GM23338 (cell line): ENCODE data around the gene CD2BP2. TPM values are rescaled to one million over a fixed set of nuclear protein-coding genes. Genes with fewer than 3 reads are reported as not detected.

Source experiments
- ATAC-seq: fragments of 200-7000 bp; cut with Tn5 transposase; 3 replicates; pipeline ENCODE4 v1.9.1; 2020
- DNase-seq: peaks from one replicate; pipeline ENCODE4 v3.0.0-alpha.2; 2015; ENCODE audit warnings: low spot score
- H2AFZ ChIP-seq: fragments of 200-600 bp; sonication (generic); 2 replicates; pipeline ENCODE4 v1.8.0; 2016; ENCODE audit warnings: antibody characterized with exemption, mild to moderate bottlenecking, moderate library complexity
- H3F3A ChIP-seq: fragments of 200-600 bp; sonication (generic); replicated peaks from 2 replicates; pipeline ENCODE4 v1.8.0; 2017; ENCODE audit warnings: antibody characterized with exemption, mixed run types, low read depth
- H3K27ac ChIP-seq: fragments of 200-600 bp; sonication (generic); 2 replicates; pipeline ENCODE4 v1.6.1; 2016; ENCODE audit warnings: low read depth
- H3K27me3 ChIP-seq: fragments of 200-600 bp; sonication (generic); 2 replicates; pipeline ENCODE4 v1.8.0; 2016; ENCODE audit warnings: mild to moderate bottlenecking, mixed run types, moderate library complexity; ENCODE audit not compliant: insufficient read depth
- H3K36me3 ChIP-seq: fragments of 200-600 bp; sonication (generic); 2 replicates; pipeline ENCODE4 v1.8.0; 2016; ENCODE audit warnings: mild to moderate bottlenecking; ENCODE audit not compliant: insufficient read depth
- H3K4me1 ChIP-seq: fragments of 200-600 bp; sonication (generic); 2 replicates; pipeline ENCODE4 v1.8.0; 2016; ENCODE audit warnings: mild to moderate bottlenecking, moderate library complexity; ENCODE audit not compliant: insufficient read depth
- H3K4me2 ChIP-seq: fragments of 200-600 bp; sonication (generic); 2 replicates; pipeline ENCODE4 v1.7.1; 2017; ENCODE audit warnings: mixed run types
- H3K4me3 ChIP-seq: fragments of 200-600 bp; sonication (generic); 2 replicates; pipeline ENCODE4 v1.6.1; 2016; ENCODE audit warnings: mixed run types
- H3K79me2 ChIP-seq: fragments of 200-600 bp; sonication (generic); replicated peaks from 2 replicates; pipeline ENCODE4 v1.8.0; 2017; ENCODE audit warnings: mild to moderate bottlenecking; ENCODE audit not compliant: insufficient read depth
- H3K9me2 ChIP-seq: fragments of 200-600 bp; sonication (generic); 2 replicates; pipeline ENCODE4 v1.8.0; 2017; ENCODE audit not compliant: insufficient read depth
- H4K20me1 ChIP-seq: fragments of 200-600 bp; sonication (generic); replicated peaks from 2 replicates; pipeline ENCODE4 v1.8.0; 2017; ENCODE audit warnings: mild to moderate bottlenecking; ENCODE audit not compliant: insufficient read depth
- H3K27ac Mint-ChIP-seq: 2 replicates; pipeline ENCODE4 v1.8.0; 2020; ENCODE audit warnings: inconsistent platforms, mild to moderate bottlenecking, moderate library complexity, mixed read lengths
- H3K27me3 Mint-ChIP-seq: 3 replicates; pipeline ENCODE4 v1.8.0; 2022; ENCODE audit warnings: low read depth, mild to moderate bottlenecking, moderate library complexity, mixed read lengths, inconsistent platforms; ENCODE audit not compliant: insufficient read depth, poor library complexity
- H3K36me3 Mint-ChIP-seq: 3 replicates; pipeline ENCODE4 v1.8.0; 2021; ENCODE audit warnings: low read depth, mild to moderate bottlenecking, inconsistent platforms, moderate library complexity, mixed read lengths
- H3K4me1 Mint-ChIP-seq: 3 replicates; pipeline ENCODE4 v1.8.0; 2020; ENCODE audit warnings: mild to moderate bottlenecking, inconsistent platforms, mixed read lengths
- H3K4me3 Mint-ChIP-seq: 3 replicates; pipeline ENCODE4 v1.8.0; 2021; ENCODE audit warnings: moderate library complexity, mild to moderate bottlenecking, inconsistent platforms, mixed read lengths
- H3K9me3 Mint-ChIP-seq: 3 replicates; pipeline ENCODE4 v1.8.0; 2020; ENCODE audit warnings: moderate library complexity, mild to moderate bottlenecking, inconsistent platforms, mixed read lengths
- CREB1 ChIP-seq: fragments of 250-450 bp; sonication (Bioruptor Pico); IDR thresholded peaks from 2 replicates; pipeline ENCODE4 v1.5.0; 2020; ENCODE audit warnings: low read depth, mild to moderate bottlenecking, moderate library complexity
- EZH2 ChIP-seq: fragments of 200-600 bp; sonication (generic); IDR thresholded peaks from one replicate; pipeline ENCODE4 v1.8.0; 2017; ENCODE audit warnings: antibody characterized with exemption, mild to moderate bottlenecking, low read depth; ENCODE audit not compliant: unreplicated experiment
- EZH2phosphoT487 ChIP-seq: fragments of 200-600 bp; sonication (generic); IDR thresholded peaks from one replicate; pipeline ENCODE4 v1.8.1; 2018; ENCODE audit warnings: antibody characterized with exemption; ENCODE audit not compliant: unreplicated experiment
- NANOG ChIP-seq: IDR thresholded peaks from 2 replicates; pipeline ENCODE4 v1.6.1; 2016; ENCODE audit warnings: antibody characterized with exemption, borderline replicate concordance
- POLR2AphosphoS5 ChIP-seq: IDR thresholded peaks from 2 replicates; pipeline ENCODE4 v1.6.1; 2016; ENCODE audit warnings: antibody characterized with exemption, low read depth
- ZNF114 ChIP-seq: fragments of 250-450 bp; sonication (Bioruptor Pico); IDR thresholded peaks from 2 replicates; pipeline ENCODE4 v1.5.0; 2020; ENCODE audit warnings: mild to moderate bottlenecking, moderate library complexity
- ZNF331 ChIP-seq: fragments of 250-450 bp; sonication (Bioruptor Pico); IDR thresholded peaks from 2 replicates; pipeline ENCODE4 v1.5.0; 2020; ENCODE audit warnings: low read depth, mild to moderate bottlenecking, moderate library complexity
- ZNF462 ChIP-seq: fragments of 250-450 bp; sonication (Bioruptor Pico); IDR thresholded peaks from 2 replicates; pipeline ENCODE4 v1.5.0; 2020; ENCODE audit warnings: mild to moderate bottlenecking, moderate library complexity
- polyA plus RNA-seq: library from polyadenylated mRNA; unstranded; fragments of >200 nt; fragmentation: Nextera tagmentation; extraction: Ambion mirVana; gene quantifications from 2 replicates; pipeline ENCODE4 v1.2.1, GENCODE V29; 2016
- total RNA-seq: library from RNA; depleted of rRNA; stranded (reverse); fragments of >200 nt; shearing (Covaris generic); gene quantifications from 2 replicates; pipeline ENCODE4 v1.2.3, GENCODE V29; 2014
- TF ChIP-seq, protein P1 (sequence below), 2 experiments: fragments of 200-600 bp in 1 of 2; sonication (generic) in 1 of 2; conservative IDR thresholded peaks; 2 replicates each; pipeline versions ENCODE4 v1.5.1 to v1.6.1; 2016 to 2017; ENCODE audit warnings: antibody characterized with exemption in 2 of 2, low read depth in 2 of 2, mild to moderate bottlenecking in 2 of 2, moderate library complexity in 1 of 2

CD2BP2 gene
- total and polyA plus RNA-seq, 2 experiments from 2014 or later, result 23.1 to 38.7 TPM

GRCh38 chr16:30355954-30356308, 823 bp upstream of the CD2BP2 start:
- no peak overlapping the region for H2AFZ ChIP-seq
- DNase-seq (no peak), ATAC-seq (peak; percentile 1; the same call in 1 of the 3 replicates)
- peak overlapping the region; percentile 81 for H3K4me2 ChIP-seq
- Mint-ChIP-seq H3K27me3 (peaks cover 23% of the 10 kb centered on the region), H3K4me3 (peak overlapping the region; percentile 96), H3K4me1 (peaks cover 31% of the 10 kb centered on the region), H3K9me3 (peaks cover 4% of the 10 kb centered on the region; the same call in 2 of the 3 replicates), H3K36me3 (peaks cover 54% of the 10 kb centered on the region), H3K27ac (peak overlapping the region; percentile 99)
- H3K4me1 ChIP-seq, result peaks cover 3% of the 10 kb centered on the region
- peak overlapping the region; percentile 100 for H3K4me3 ChIP-seq
- H3K27ac ChIP-seq, result peak overlapping the region; percentile 97
- no peaks in the 10 kb centered on the region for H3K27me3 ChIP-seq
- 0 out of 2 replicates have a peak, but pooled peaks cover 8% of the 10 kb centered on the region for H3F3A ChIP-seq
- no peaks in the 10 kb centered on the region for H3K9me2 ChIP-seq
- peaks cover 16% of the 10 kb centered on the region for H3K79me2 ChIP-seq
- no peaks in the 10 kb centered on the region for H4K20me1 ChIP-seq
- TF ChIP-seq POLR2AphosphoS5 (no peak; the same call in 1 of the 2 replicates), ZNF331 (CRISPR knock-in tag) (no peak), CREB1 (CRISPR knock-in tag) (no peak)
- TF ChIP-seq, protein P1, sequence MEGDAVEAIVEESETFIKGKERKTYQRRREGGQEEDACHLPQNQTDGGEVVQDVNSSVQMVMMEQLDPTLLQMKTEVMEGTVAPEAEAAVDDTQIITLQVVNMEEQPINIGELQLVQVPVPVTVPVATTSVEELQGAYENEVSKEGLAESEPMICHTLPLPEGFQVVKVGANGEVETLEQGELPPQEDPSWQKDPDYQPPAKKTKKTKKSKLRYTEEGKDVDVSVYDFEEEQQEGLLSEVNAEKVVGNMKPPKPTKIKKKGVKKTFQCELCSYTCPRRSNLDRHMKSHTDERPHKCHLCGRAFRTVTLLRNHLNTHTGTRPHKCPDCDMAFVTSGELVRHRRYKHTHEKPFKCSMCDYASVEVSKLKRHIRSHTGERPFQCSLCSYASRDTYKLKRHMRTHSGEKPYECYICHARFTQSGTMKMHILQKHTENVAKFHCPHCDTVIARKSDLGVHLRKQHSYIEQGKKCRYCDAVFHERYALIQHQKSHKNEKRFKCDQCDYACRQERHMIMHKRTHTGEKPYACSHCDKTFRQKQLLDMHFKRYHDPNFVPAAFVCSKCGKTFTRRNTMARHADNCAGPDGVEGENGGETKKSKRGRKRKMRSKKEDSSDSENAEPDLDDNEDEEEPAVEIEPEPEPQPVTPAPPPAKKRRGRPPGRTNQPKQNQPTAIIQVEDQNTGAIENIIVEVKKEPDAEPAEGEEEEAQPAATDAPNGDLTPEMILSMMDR (conservative IDR thresholded peaks at IDR 0.05; ENCODE audit: low read depth in 2 of 2), result no peak
- H3K36me3 ChIP-seq, result peaks cover 7% of the 10 kb centered on the region; the same call in 1 of the 2 replicates

DNA sequence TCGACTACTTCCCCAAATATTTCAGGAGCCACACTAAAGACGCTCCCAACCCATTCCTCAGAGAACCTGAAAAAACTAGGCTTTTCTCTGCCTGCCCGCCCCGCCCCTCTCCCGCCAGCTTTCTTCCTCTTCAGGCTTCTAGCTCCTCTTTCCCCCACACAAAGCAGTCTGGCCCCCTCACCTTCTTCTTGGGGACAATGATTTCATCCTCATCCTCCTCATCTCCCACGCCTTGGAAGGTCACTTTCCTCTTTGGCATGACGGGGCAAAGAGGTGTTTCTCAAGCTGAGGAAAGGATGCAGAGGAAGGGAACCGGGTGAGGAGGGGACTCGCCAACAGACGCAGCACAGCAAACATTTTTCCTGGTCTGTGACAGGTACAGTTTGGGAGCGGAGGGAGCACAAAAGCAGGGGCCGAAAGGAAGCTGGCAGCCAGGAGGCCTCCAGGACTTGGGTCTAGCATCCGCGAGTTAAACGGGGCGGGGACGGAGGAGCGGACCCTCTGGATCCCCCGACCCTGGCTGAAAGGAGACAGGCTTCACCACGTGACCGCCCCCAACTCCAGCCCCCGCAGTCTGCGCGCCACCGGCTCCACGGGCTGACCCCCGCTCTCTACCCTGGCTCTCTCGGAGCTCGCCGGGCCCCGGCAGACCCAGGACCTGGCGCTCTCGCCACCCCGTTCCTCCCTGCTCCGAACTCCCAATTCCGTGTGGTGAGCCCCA, 525 bp downstream of the CD2BP2 start:
- Histone ChIP-seq H3K9me2 (no peaks in the 10 kb centered on the region), H3K4me3 (peak overlapping the region; percentile 100), H3F3A (0 out of 2 replicates have a peak, but pooled peaks cover 12% of the 10 kb centered on the region), H2AFZ (peak overlapping the region; percentile 41; the same call in 1 of the 2 replicates), H3K36me3 (peaks cover 7% of the 10 kb centered on the region; the same call in 1 of the 2 replicates), H3K27me3 (no peaks in the 10 kb centered on the region), H3K27ac (peak overlapping the region; percentile 94), H3K4me2 (peak overlapping the region; percentile 100), H3K4me1 (peaks cover 3% of the 10 kb centered on the region; the same call in 1 of the 2 replicates), H4K20me1 (no peaks in the 10 kb centered on the region), H3K79me2 (peaks cover 16% of the 10 kb centered on the region)
- peaks cover 21% of the 10 kb centered on the region for H3K4me1 Mint-ChIP-seq
- peak; percentile 63 for DNase-seq
- H3K4me3 Mint-ChIP-seq, result peak overlapping the region; percentile 96
- peak overlapping the region; percentile 99 for H3K27ac Mint-ChIP-seq
- ATAC-seq, result peak; percentile 61
- peaks cover 21% of the 10 kb centered on the region for H3K27me3 Mint-ChIP-seq
- peaks cover 62% of the 10 kb centered on the region for H3K36me3 Mint-ChIP-seq
- peaks cover 4% of the 10 kb centered on the region; the same call in 2 of the 3 replicates for H3K9me3 Mint-ChIP-seq
- no peak for TF ChIP-seq ZNF331 (CRISPR knock-in tag)
- no peak for TF ChIP-seq ZNF114
- TF ChIP-seq, protein P1 (conservative IDR thresholded peaks at IDR 0.05; ENCODE audit: low read depth in 2 of 2), result no peak
- TF ChIP-seq EZH2, result no peak
- no peak for TF ChIP-seq ZNF462 (CRISPR knock-in tag)
- no peak for TF ChIP-seq NANOG
- TF ChIP-seq EZH2phosphoT487, result no peak
